GM23338 (cell line): ENCODE results near the gene BIRC3. TPM values are rescaled to one million over a fixed set of nuclear protein-coding genes. Genes with fewer than 3 reads are reported as not detected.

Experiments used
- ATAC-seq: fragments of 200-7000 bp; cut with Tn5 transposase; 3 replicates; pipeline ENCODE4 v1.9.1; 2020
- DNase-seq: peaks from one replicate; pipeline ENCODE4 v3.0.0-alpha.2; 2015; ENCODE audit warnings: low spot score
- H2AFZ ChIP-seq: fragments of 200-600 bp; sonication (generic); 2 replicates; pipeline ENCODE4 v1.8.0; 2016; ENCODE audit warnings: antibody characterized with exemption, mild to moderate bottlenecking, moderate library complexity
- H3F3A ChIP-seq: fragments of 200-600 bp; sonication (generic); replicated peaks from 2 replicates; pipeline ENCODE4 v1.8.0; 2017; ENCODE audit warnings: antibody characterized with exemption, mixed run types, low read depth
- H3K27ac ChIP-seq: fragments of 200-600 bp; sonication (generic); 2 replicates; pipeline ENCODE4 v1.6.1; 2016; ENCODE audit warnings: low read depth
- H3K27me3 ChIP-seq: fragments of 200-600 bp; sonication (generic); 2 replicates; pipeline ENCODE4 v1.8.0; 2016; ENCODE audit warnings: mild to moderate bottlenecking, mixed run types, moderate library complexity; ENCODE audit not compliant: insufficient read depth
- H3K36me3 ChIP-seq: fragments of 200-600 bp; sonication (generic); 2 replicates; pipeline ENCODE4 v1.8.0; 2016; ENCODE audit warnings: mild to moderate bottlenecking; ENCODE audit not compliant: insufficient read depth
- H3K4me1 ChIP-seq: fragments of 200-600 bp; sonication (generic); 2 replicates; pipeline ENCODE4 v1.8.0; 2016; ENCODE audit warnings: mild to moderate bottlenecking, moderate library complexity; ENCODE audit not compliant: insufficient read depth
- H3K4me2 ChIP-seq: fragments of 200-600 bp; sonication (generic); 2 replicates; pipeline ENCODE4 v1.7.1; 2017; ENCODE audit warnings: mixed run types
- H3K4me3 ChIP-seq: fragments of 200-600 bp; sonication (generic); 2 replicates; pipeline ENCODE4 v1.6.1; 2016; ENCODE audit warnings: mixed run types
- H3K79me2 ChIP-seq: fragments of 200-600 bp; sonication (generic); replicated peaks from 2 replicates; pipeline ENCODE4 v1.8.0; 2017; ENCODE audit warnings: mild to moderate bottlenecking; ENCODE audit not compliant: insufficient read depth
- H3K9me2 ChIP-seq: fragments of 200-600 bp; sonication (generic); 2 replicates; pipeline ENCODE4 v1.8.0; 2017; ENCODE audit not compliant: insufficient read depth
- H4K20me1 ChIP-seq: fragments of 200-600 bp; sonication (generic); replicated peaks from 2 replicates; pipeline ENCODE4 v1.8.0; 2017; ENCODE audit warnings: mild to moderate bottlenecking; ENCODE audit not compliant: insufficient read depth
- H3K27ac Mint-ChIP-seq: 2 replicates; pipeline ENCODE4 v1.8.0; 2020; ENCODE audit warnings: inconsistent platforms, mild to moderate bottlenecking, moderate library complexity, mixed read lengths
- H3K27me3 Mint-ChIP-seq: 3 replicates; pipeline ENCODE4 v1.8.0; 2022; ENCODE audit warnings: low read depth, mild to moderate bottlenecking, moderate library complexity, mixed read lengths, inconsistent platforms; ENCODE audit not compliant: insufficient read depth, poor library complexity
- H3K36me3 Mint-ChIP-seq: 3 replicates; pipeline ENCODE4 v1.8.0; 2021; ENCODE audit warnings: low read depth, mild to moderate bottlenecking, inconsistent platforms, moderate library complexity, mixed read lengths
- H3K4me1 Mint-ChIP-seq: 3 replicates; pipeline ENCODE4 v1.8.0; 2020; ENCODE audit warnings: mild to moderate bottlenecking, inconsistent platforms, mixed read lengths
- H3K4me3 Mint-ChIP-seq: 3 replicates; pipeline ENCODE4 v1.8.0; 2021; ENCODE audit warnings: moderate library complexity, mild to moderate bottlenecking, inconsistent platforms, mixed read lengths
- H3K9me3 Mint-ChIP-seq: 3 replicates; pipeline ENCODE4 v1.8.0; 2020; ENCODE audit warnings: moderate library complexity, mild to moderate bottlenecking, inconsistent platforms, mixed read lengths
- CREB1 ChIP-seq: fragments of 250-450 bp; sonication (Bioruptor Pico); IDR thresholded peaks from 2 replicates; pipeline ENCODE4 v1.5.0; 2020; ENCODE audit warnings: low read depth, mild to moderate bottlenecking, moderate library complexity
- CTCF ChIP-seq, 2 experiments: fragments of 200-600 bp in 1 of 2; sonication (generic) in 1 of 2; conservative IDR thresholded peaks; 2 replicates each; pipeline versions ENCODE4 v1.5.1 to v1.6.1; 2016 to 2017; ENCODE audit warnings: antibody characterized with exemption in 2 of 2, low read depth in 2 of 2, mild to moderate bottlenecking in 2 of 2, moderate library complexity in 1 of 2
- ETS1 ChIP-seq: IDR thresholded peaks from 2 replicates; pipeline ENCODE4 v1.6.1; 2016; ENCODE audit warnings: antibody characterized with exemption
- EZH2 ChIP-seq: fragments of 200-600 bp; sonication (generic); IDR thresholded peaks from one replicate; pipeline ENCODE4 v1.8.0; 2017; ENCODE audit warnings: antibody characterized with exemption, mild to moderate bottlenecking, low read depth; ENCODE audit not compliant: unreplicated experiment
- EZH2phosphoT487 ChIP-seq: fragments of 200-600 bp; sonication (generic); IDR thresholded peaks from one replicate; pipeline ENCODE4 v1.8.1; 2018; ENCODE audit warnings: antibody characterized with exemption; ENCODE audit not compliant: unreplicated experiment
- JUNB ChIP-seq: IDR thresholded peaks from one replicate; pipeline ENCODE4 v1.6.1; 2016; ENCODE audit warnings: antibody characterized with exemption; ENCODE audit not compliant: unreplicated experiment
- NANOG ChIP-seq: IDR thresholded peaks from 2 replicates; pipeline ENCODE4 v1.6.1; 2016; ENCODE audit warnings: antibody characterized with exemption, borderline replicate concordance
- POLR2AphosphoS5 ChIP-seq: IDR thresholded peaks from 2 replicates; pipeline ENCODE4 v1.6.1; 2016; ENCODE audit warnings: antibody characterized with exemption, low read depth
- REST ChIP-seq: IDR thresholded peaks from one replicate; pipeline ENCODE4 v1.6.1; 2018; ENCODE audit warnings: antibody characterized with exemption; ENCODE audit not compliant: unreplicated experiment
- STAT1 ChIP-seq: IDR thresholded peaks from one replicate; pipeline ENCODE4 v1.6.1; 2016; ENCODE audit warnings: antibody characterized with exemption; ENCODE audit not compliant: unreplicated experiment
- ZNF114 ChIP-seq: fragments of 250-450 bp; sonication (Bioruptor Pico); IDR thresholded peaks from 2 replicates; pipeline ENCODE4 v1.5.0; 2020; ENCODE audit warnings: mild to moderate bottlenecking, moderate library complexity
- ZNF331 ChIP-seq: fragments of 250-450 bp; sonication (Bioruptor Pico); IDR thresholded peaks from 2 replicates; pipeline ENCODE4 v1.5.0; 2020; ENCODE audit warnings: low read depth, mild to moderate bottlenecking, moderate library complexity
- ZNF462 ChIP-seq: fragments of 250-450 bp; sonication (Bioruptor Pico); IDR thresholded peaks from 2 replicates; pipeline ENCODE4 v1.5.0; 2020; ENCODE audit warnings: mild to moderate bottlenecking, moderate library complexity
- polyA plus RNA-seq: library from polyadenylated mRNA; unstranded; fragments of >200 nt; fragmentation: Nextera tagmentation; extraction: Ambion mirVana; gene quantifications from 2 replicates; pipeline ENCODE4 v1.2.1, GENCODE V29; 2016
- total RNA-seq: library from RNA; depleted of rRNA; stranded (reverse); fragments of >200 nt; shearing (Covaris generic); gene quantifications from 2 replicates; pipeline ENCODE4 v1.2.3, GENCODE V29; 2014

BIRC3 gene
- total and polyA plus RNA-seq, 2 experiments from 2014 or later, result 0.03 TPM; not detected in 1

- Histone ChIP-seq H3F3A (no peaks in the 10 kb centered on the region), H3K27me3 (no peaks in the 10 kb centered on the region), H3K4me1 (no peaks in the 10 kb centered on the region), H4K20me1 (no peaks in the 10 kb centered on the region), H3K79me2 (no peaks in the 10 kb centered on the region), H2AFZ (no peak overlapping the region), H3K4me2 (no peak overlapping the region), H3K27ac (no peak overlapping the region), H3K9me2 (no peaks in the 10 kb centered on the region), H3K4me3 (no peak overlapping the region), H3K36me3 (no peaks in the 10 kb centered on the region)
- TF ChIP-seq ZNF462 (CRISPR knock-in tag) (no peak), POLR2AphosphoS5 (no peak), JUNB (no peak), ZNF331 (CRISPR knock-in tag) (no peak), EZH2phosphoT487 (no peak), NANOG (no peak), REST (no peak), ZNF114 (CRISPR knock-in tag) (no peak), EZH2 (no peak), CTCF (conservative IDR thresholded peaks at IDR 0.05; ENCODE audit: low read depth in 2 of 2) (no peak), ETS1 (no peak), STAT1 (no peak), CREB1 (CRISPR knock-in tag) (no peak)
- Mint-ChIP-seq H3K36me3 (peaks cover 17% of the 10 kb centered on the region; the same call in 2 of the 3 replicates), H3K27me3 (peaks cover 5% of the 10 kb centered on the region), H3K4me1 (peaks cover 18% of the 10 kb centered on the region), H3K27ac (no peak overlapping the region), H3K4me3 (no peak overlapping the region), H3K9me3 (no peaks in the 10 kb centered on the region)
- no peak for DNase-seq
- no peak for ATAC-seq
Measured at GRCh38 chr11:102383839-102384238, 66.6 kb downstream of the BIRC3 start.
